ENCODE results near the gene LNX1. TPM values are rescaled to one million over a fixed set of nuclear protein-coding genes. Genes with fewer than 3 reads are reported as not detected.
"Not testable (repeated sequence)": the region's sequence is repeated elsewhere in the genome, so short reads cannot be mapped to it uniquely, and the experiment has no call there.

Gene LNX1
- total RNA-seq, 4 donors from 2014 or later = 5.8 to 14.7 (median 8.4) TPM

- H3K36me3 ChIP-seq = peaks cover 4 to 47% (median 24%) of the 10 kb centered on the region in 4 donors
- no peak for DNase-seq (ENCODE audit: extremely low spot score)
These were observed 163.9 kb downstream of the LNX1 start for GRCh38 chr4:53427366-53427765.

DNA sequence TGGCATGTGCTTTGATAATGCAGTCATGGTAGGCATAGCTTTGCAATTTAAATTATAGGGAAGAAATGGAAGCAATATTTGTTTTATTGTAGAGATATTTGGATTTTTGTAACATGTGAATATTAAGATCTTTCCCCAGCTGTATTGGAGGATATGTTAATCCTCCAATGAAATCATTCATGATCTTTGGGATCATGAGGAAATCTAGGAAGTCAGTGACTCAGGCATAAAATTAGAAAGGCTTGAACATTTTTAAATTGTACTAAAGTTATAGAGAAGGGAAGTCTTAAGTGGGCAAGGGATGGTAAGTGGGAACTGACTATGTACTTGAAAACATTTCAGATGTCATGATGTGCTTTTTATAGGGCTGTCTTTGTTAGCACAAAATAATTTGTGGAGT is 167.0 kb downstream of the LNX1 start:
- intact Hi-C loops (cut with DNase I) = no loop called here
- Histone ChIP-seq H3K27ac (replicated peaks in 1 of 4) (no peak overlapping the region), H3K4me3 (no peak overlapping the region), H3K27me3 (no peaks in the 10 kb centered on the region), H3K9me3 (no peaks in the 10 kb centered on the region), H3K4me1 (no peaks in the 10 kb centered on the region), H3K36me3 (peaks cover 4 to 32% (median 18%) of the 10 kb centered on the region in 4 donors)
- no peak for DNase-seq (ENCODE audit: extremely low spot score)
- TF ChIP-seq EP300 (IDR thresholded peaks at IDR 0.05) = no peak
- TF ChIP-seq, protein P1, sequence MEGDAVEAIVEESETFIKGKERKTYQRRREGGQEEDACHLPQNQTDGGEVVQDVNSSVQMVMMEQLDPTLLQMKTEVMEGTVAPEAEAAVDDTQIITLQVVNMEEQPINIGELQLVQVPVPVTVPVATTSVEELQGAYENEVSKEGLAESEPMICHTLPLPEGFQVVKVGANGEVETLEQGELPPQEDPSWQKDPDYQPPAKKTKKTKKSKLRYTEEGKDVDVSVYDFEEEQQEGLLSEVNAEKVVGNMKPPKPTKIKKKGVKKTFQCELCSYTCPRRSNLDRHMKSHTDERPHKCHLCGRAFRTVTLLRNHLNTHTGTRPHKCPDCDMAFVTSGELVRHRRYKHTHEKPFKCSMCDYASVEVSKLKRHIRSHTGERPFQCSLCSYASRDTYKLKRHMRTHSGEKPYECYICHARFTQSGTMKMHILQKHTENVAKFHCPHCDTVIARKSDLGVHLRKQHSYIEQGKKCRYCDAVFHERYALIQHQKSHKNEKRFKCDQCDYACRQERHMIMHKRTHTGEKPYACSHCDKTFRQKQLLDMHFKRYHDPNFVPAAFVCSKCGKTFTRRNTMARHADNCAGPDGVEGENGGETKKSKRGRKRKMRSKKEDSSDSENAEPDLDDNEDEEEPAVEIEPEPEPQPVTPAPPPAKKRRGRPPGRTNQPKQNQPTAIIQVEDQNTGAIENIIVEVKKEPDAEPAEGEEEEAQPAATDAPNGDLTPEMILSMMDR (IDR thresholded peaks at IDR 0.05) = no peak
- TF ChIP-seq POLR2AphosphoS5 (IDR thresholded peaks at IDR 0.05) = no peak
- no peak for TF ChIP-seq POLR2A (IDR thresholded peaks at IDR 0.05; ENCODE audit: low read depth)

More at GRCh38 chr4:53427366-53427765, 163.9 kb downstream of the LNX1 start:
- intact Hi-C loops (cut with DNase I) = no loop called here
- TF ChIP-seq EP300 (IDR thresholded peaks at IDR 0.05) = no peak
- TF ChIP-seq POLR2A (IDR thresholded peaks at IDR 0.05; ENCODE audit: low read depth) = no peak
- no peak for TF ChIP-seq POLR2AphosphoS5 (IDR thresholded peaks at IDR 0.05)
- TF ChIP-seq, protein P1 (IDR thresholded peaks at IDR 0.05) = no peak
- Histone ChIP-seq H3K4me3 (no peak overlapping the region), H3K9me3 (no peaks in the 10 kb centered on the region), H3K27ac (replicated peaks in 1 of 4) (no peak overlapping the region), H3K27me3 (no peaks in the 10 kb centered on the region), H3K4me1 (no peaks in the 10 kb centered on the region)

GRCh38 chr4:53422367-53422766 is 168.9 kb downstream of the LNX1 start:
- DNase-seq (ENCODE audit: extremely low spot score) = no peak
- Histone ChIP-seq H3K4me1 (no peaks in the 10 kb centered on the region), H3K9me3 (no peaks in the 10 kb centered on the region), H3K36me3 (peaks cover 0 to 19% (median 6%) of the 10 kb centered on the region in 4 donors), H3K4me3 (no peak overlapping the region), H3K27ac (replicated peaks in 1 of 4) (no peak overlapping the region), H3K27me3 (no peaks in the 10 kb centered on the region)
- 97% methylated on average over 1 of the region's 1 CpG for WGBS
- TF ChIP-seq POLR2AphosphoS5 (IDR thresholded peaks at IDR 0.05) (no peak), EP300 (IDR thresholded peaks at IDR 0.05) (no peak), POLR2A (IDR thresholded peaks at IDR 0.05; ENCODE audit: low read depth) (no peak)
- TF ChIP-seq, protein P1 (IDR thresholded peaks at IDR 0.05) = no peak
- intact Hi-C loops (cut with DNase I) = no loop called here

GRCh38 chr4:53421791-53422190 is 169.5 kb downstream of the LNX1 start:
- H3K36me3 ChIP-seq = peaks cover 0 to 15% (median 4%) of the 10 kb centered on the region in 4 donors
- no peak for TF ChIP-seq POLR2A (IDR thresholded peaks at IDR 0.05; ENCODE audit: low read depth)
- no peak for TF ChIP-seq EP300 (IDR thresholded peaks at IDR 0.05)
- TF ChIP-seq, protein P1 (IDR thresholded peaks at IDR 0.05) = no peak
- TF ChIP-seq POLR2AphosphoS5 (IDR thresholded peaks at IDR 0.05) = no peak
- H3K4me1 ChIP-seq = no peaks in the 10 kb centered on the region
- intact Hi-C loops (cut with DNase I) = no loop called here
- DNase-seq (ENCODE audit: extremely low spot score) = no peak
- no peaks in the 10 kb centered on the region for H3K27me3 ChIP-seq
- no peak overlapping the region for H3K27ac ChIP-seq (replicated peaks in 1 of 4)
- 98% methylated on average over 2 of the region's 2 CpGs for WGBS
- no peaks in the 10 kb centered on the region for H3K9me3 ChIP-seq
- H3K4me3 ChIP-seq = no peak overlapping the region

DNA sequence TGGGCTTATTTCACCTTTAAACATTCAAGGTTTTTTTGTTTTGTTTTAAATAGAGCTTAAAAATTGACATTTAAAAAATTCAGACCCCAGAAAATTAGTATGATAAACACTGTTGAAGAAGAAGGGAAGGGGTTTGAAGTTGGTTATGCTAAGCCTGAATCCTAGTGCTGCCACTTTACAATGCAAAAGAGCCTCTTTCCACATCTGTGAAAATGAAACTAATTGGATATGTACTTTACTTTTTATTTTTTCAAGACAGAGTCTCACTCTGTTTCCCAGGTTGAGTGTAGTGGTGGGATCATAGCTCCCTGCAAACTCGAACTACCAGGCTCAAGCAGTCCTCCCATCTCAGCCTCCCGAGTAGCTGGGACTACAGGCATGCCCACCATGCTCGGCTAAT is 172.1 kb downstream of the LNX1 start:
- Histone ChIP-seq H3K4me1 (no peaks in the 10 kb centered on the region), H3K36me3 (peaks cover 0 to 16% (median 2%) of the 10 kb centered on the region in 4 donors), H3K4me3 (no peak overlapping the region), H3K27me3 (no peaks in the 10 kb centered on the region), H3K27ac (replicated peaks in 1 of 4) (no peak overlapping the region), H3K9me3 (no peaks in the 10 kb centered on the region)
- no peak for DNase-seq (ENCODE audit: extremely low spot score)
- intact Hi-C loops (cut with DNase I) = no loop called here
- 100% methylated on average over 3 of the region's 3 CpGs for WGBS
- TF ChIP-seq, protein P1 (IDR thresholded peaks at IDR 0.05) = no peak
- no peak for TF ChIP-seq POLR2A (IDR thresholded peaks at IDR 0.05; ENCODE audit: low read depth)
- no peak for TF ChIP-seq POLR2AphosphoS5 (IDR thresholded peaks at IDR 0.05)
- no peak for TF ChIP-seq EP300 (IDR thresholded peaks at IDR 0.05)

DNA sequence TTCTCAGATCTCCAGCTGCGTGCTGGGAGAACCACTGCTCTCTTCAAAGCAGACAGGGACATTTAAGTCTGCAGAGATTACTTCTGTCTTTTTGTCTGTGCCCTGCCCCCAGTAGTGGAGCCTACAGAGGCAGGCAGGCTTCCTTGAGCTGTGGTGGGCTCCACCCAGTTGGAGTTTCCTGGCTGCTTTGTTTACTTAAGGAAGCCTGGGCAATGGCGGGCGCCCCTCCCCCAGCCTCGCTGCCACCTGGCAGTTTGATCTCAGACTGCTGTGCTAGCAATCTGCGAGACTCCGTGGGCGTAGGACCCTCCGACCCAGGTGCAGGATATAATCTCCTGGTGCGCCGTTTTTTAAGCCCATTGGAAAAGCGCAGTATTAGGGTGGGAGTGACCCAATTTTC is 181.8 kb downstream of the LNX1 start:
- H3K4me1 ChIP-seq; H3K4me3 ChIP-seq; H3K27me3 ChIP-seq; intact Hi-C loops (cut with DNase I); H3K27ac ChIP-seq (replicated peaks in 1 of 4); DNase-seq (ENCODE audit: extremely low spot score); H3K9me3 ChIP-seq: not testable (repeated sequence)
- 95% methylated on average over 10 of the region's 11 CpGs for WGBS
- H3K36me3 ChIP-seq = peaks cover 4 to 14% (median 9%) of the 10 kb centered on the region in 4 donors

All from esophagus muscularis mucosa (tissue), 4 donors.